ENCODE results near the gene NFIX. TPM values are rescaled to one million over a fixed set of nuclear protein-coding genes. Genes with fewer than 3 reads are reported as not detected.

Gene NFIX
- total RNA-seq, 1 donor from 2014 or later = 8.4 TPM

DNA sequence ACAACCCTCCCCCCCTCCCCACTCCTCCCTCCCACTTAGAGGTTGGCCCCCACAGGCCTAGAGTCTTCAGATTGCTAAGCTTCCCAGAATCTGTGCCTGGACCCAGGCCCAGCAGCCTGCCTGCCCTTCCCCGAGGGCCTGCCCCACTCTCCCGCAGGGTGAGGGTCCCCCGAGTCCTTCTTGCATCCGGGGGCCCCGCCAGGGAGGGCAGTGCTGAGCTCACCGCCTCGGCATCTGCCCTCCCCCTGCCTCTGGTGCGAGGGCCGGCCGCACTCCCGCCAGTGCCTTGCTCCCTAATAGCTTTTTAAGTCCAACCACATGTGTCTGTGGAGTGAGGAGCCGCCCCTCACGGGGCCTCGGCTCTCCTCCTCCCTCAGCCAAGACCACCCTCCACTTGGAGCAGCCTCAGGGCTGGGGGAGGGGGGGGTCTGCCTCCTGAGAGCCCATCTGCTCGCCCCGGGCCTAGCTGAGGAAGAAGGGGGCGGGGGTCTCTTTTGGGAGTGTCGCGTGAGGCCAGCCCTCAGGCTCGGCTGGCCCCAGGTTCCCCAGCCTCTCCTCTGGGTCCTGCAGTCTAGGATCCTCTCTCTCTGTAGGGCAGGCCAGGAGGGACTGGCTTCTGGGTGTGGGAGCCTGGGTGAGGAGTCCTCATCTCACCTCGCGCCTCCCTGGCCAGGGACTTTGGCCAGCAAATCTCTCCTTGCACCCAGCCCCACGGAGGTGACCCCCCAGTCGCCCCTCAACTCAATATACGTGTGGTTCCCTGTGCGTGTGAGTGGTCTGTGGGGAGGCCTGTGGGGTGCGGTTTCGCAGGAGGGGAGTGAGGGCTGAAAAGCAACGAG, 60.2 kb downstream of the NFIX start:
- H3K36me3 ChIP-seq (ENCODE audit: insufficient read depth, low read length) = no peaks in the 10 kb centered on the region
- Mint-ChIP-seq H3K4me3 (ENCODE audit: unreplicated experiment) (peak overlapping the region; percentile 27), H3K4me1 (ENCODE audit: low read depth, unreplicated experiment) (peaks cover 50% of the 10 kb centered on the region), H3K27ac (ENCODE audit: unreplicated experiment) (peak overlapping the region; percentile 87), H3K36me3 (ENCODE audit: low read depth, unreplicated experiment) (no peaks in the 10 kb centered on the region), H3K9me3 (ENCODE audit: unreplicated experiment) (no peaks in the 10 kb centered on the region), H3K27me3 (ENCODE audit: low read depth, unreplicated experiment) (peaks cover 23% of the 10 kb centered on the region)
- TF ChIP-seq, protein P1, sequence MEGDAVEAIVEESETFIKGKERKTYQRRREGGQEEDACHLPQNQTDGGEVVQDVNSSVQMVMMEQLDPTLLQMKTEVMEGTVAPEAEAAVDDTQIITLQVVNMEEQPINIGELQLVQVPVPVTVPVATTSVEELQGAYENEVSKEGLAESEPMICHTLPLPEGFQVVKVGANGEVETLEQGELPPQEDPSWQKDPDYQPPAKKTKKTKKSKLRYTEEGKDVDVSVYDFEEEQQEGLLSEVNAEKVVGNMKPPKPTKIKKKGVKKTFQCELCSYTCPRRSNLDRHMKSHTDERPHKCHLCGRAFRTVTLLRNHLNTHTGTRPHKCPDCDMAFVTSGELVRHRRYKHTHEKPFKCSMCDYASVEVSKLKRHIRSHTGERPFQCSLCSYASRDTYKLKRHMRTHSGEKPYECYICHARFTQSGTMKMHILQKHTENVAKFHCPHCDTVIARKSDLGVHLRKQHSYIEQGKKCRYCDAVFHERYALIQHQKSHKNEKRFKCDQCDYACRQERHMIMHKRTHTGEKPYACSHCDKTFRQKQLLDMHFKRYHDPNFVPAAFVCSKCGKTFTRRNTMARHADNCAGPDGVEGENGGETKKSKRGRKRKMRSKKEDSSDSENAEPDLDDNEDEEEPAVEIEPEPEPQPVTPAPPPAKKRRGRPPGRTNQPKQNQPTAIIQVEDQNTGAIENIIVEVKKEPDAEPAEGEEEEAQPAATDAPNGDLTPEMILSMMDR (IDR thresholded peaks at IDR 0.05; ENCODE audit: insufficient read depth, low read depth, low read length) = no peak
- TF ChIP-seq EZH2 (IDR thresholded peaks at IDR 0.05; ENCODE audit: insufficient read depth, low read length) = no peak
- peaks cover 70% of the 10 kb centered on the region for H3K79me2 ChIP-seq (ENCODE audit: insufficient read depth, low read length)
- peaks cover 81% of the 10 kb centered on the region for H3K4me1 ChIP-seq (ENCODE audit: insufficient read depth, low read length)
- DNase-seq (ENCODE audit: low read depth) = peak; percentile 92
- peaks cover 16% of the 10 kb centered on the region for H4K20me1 ChIP-seq (ENCODE audit: insufficient read depth, low read length)
- no peaks in the 10 kb centered on the region for H3K9me3 ChIP-seq (ENCODE audit: insufficient read depth, low read depth, low read length)
- H2AFZ ChIP-seq (ENCODE audit: low read depth, low read length) = no peak overlapping the region
- FAIRE-seq = no peak
- H3K27ac ChIP-seq (ENCODE audit: low read depth, low read length) = peak overlapping the region; percentile 98
- H3K27me3 ChIP-seq (ENCODE audit: insufficient read depth, low read length) = no peaks in the 10 kb centered on the region
- H3K4me2 ChIP-seq (ENCODE audit: low read length) = peak overlapping the region; percentile 87
- peak overlapping the region; percentile 86 for H3K9ac ChIP-seq (ENCODE audit: low read length)
- peak overlapping the region; percentile 45 for H3K4me3 ChIP-seq (ENCODE audit: insufficient read depth, low read depth, low read length)

DNA sequence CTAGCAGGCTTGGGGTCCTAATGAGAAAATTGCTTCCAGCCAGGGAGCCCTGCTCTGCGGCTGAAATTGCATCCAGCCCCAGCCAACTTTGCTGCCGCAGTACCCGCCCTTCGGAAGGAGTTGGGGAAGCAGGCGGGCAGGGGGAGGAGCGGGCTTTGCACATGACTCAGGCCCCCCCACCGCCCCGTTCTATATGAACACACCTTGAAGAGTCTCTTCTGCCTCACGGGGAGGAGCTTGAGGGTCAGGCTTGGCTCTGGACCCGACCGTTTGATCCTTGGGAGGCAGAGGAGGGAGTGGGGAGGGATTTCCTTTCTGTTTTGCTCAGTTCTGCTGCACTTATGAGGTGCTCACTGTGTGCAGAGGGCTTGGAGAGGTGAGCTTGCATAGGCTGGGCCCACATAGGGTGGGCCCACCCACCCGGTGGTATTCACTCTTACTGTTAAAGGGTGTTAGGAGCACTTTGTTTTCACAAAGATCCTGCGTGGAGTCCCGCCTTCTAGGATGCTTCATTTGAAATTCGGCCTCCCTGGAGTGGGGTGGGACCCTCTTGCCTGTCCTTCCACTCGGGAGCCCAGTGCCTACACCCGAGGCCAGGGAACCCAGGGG, 60.9 kb downstream of the NFIX start:
- Histone ChIP-seq H3K4me1 (ENCODE audit: insufficient read depth, low read length) (peaks cover 83% of the 10 kb centered on the region), H3K27me3 (ENCODE audit: insufficient read depth, low read length) (no peaks in the 10 kb centered on the region)
- no peak for FAIRE-seq

More for the DNA sequence above, 60.9 kb downstream of the NFIX start:
- Histone ChIP-seq H3K27ac (ENCODE audit: low read depth, low read length) (peak overlapping the region; percentile 98), H3K4me3 (ENCODE audit: insufficient read depth, low read depth, low read length) (peak overlapping the region; percentile 45), H3K79me2 (ENCODE audit: insufficient read depth, low read length) (peaks cover 68% of the 10 kb centered on the region), H2AFZ (ENCODE audit: low read depth, low read length) (no peak overlapping the region), H3K9ac (ENCODE audit: low read length) (peak overlapping the region; percentile 86), H3K4me2 (ENCODE audit: low read length) (peak overlapping the region; percentile 87), H3K36me3 (ENCODE audit: insufficient read depth, low read length) (no peaks in the 10 kb centered on the region), H3K9me3 (ENCODE audit: insufficient read depth, low read depth, low read length) (no peaks in the 10 kb centered on the region), H4K20me1 (ENCODE audit: insufficient read depth, low read length) (peaks cover 9% of the 10 kb centered on the region)
- Mint-ChIP-seq H3K4me3 (ENCODE audit: unreplicated experiment) (peak overlapping the region; percentile 45), H3K27ac (ENCODE audit: unreplicated experiment) (peak overlapping the region; percentile 83), H3K4me1 (ENCODE audit: low read depth, unreplicated experiment) (peaks cover 52% of the 10 kb centered on the region), H3K36me3 (ENCODE audit: low read depth, unreplicated experiment) (no peaks in the 10 kb centered on the region), H3K9me3 (ENCODE audit: unreplicated experiment) (no peaks in the 10 kb centered on the region), H3K27me3 (ENCODE audit: low read depth, unreplicated experiment) (peaks cover 18% of the 10 kb centered on the region)
- DNase-seq (ENCODE audit: low read depth) = peak; percentile 81
- no peak for TF ChIP-seq EZH2 (IDR thresholded peaks at IDR 0.05; ENCODE audit: insufficient read depth, low read length)
- TF ChIP-seq, protein P1 (IDR thresholded peaks at IDR 0.05; ENCODE audit: insufficient read depth, low read depth, low read length) = no peak

All from astrocyte (in vitro differentiated cells and primary cell).